Endothelial cell of umbilical vein (primary cell): ENCODE data around the gene PAQR6. TPM values are rescaled to one million over a fixed set of nuclear protein-coding genes. Genes with fewer than 3 reads are reported as not detected.
A peak's percentile ranks its signal among the peaks of the same experiment; 100 is the strongest.

Source experiments
- BruUV-seq: library from RNA; stranded (reverse); fragments of 400-500 nt; replicated peaks from 2 replicates; lab custom pipeline; 2021; lab: Mats Ljungman, UMichigan
- CTCF ChIA-PET: fragments of 300-600, 350-600 bp; sonication (Branson Sonifier 250); formaldehyde crosslinking; loops from one replicate; lab custom pipeline; 2021; ENCODE audit warnings: antibody characterized with exemption, inconsistent platforms; lab: Charles Lee
- POLR2A ChIA-PET: fragments of 300-600, 350-600 bp; sonication (Branson Sonifier 250); formaldehyde crosslinking; loops from one replicate; lab custom pipeline; 2021; ENCODE audit warnings: antibody characterized with exemption, inconsistent platforms; lab: Charles Lee
- DNase-seq: peaks from one replicate; pipeline ENCODE4 v3.0.0-alpha.2; 2011; ENCODE audit warnings: low read depth, low spot score
- FAIRE-seq: peaks from 2 replicates; lab custom pipeline; 2011; peaks lifted over from hg19 to GRCh38; lab: Jason Lieb, UNC
- H2AFZ ChIP-seq: 2 replicates; pipeline ENCODE4 v1.6.0; 2012; ENCODE audit warnings: low read depth, low read length, control low read depth, inconsistent platforms
- H3K27ac ChIP-seq: 2 replicates; pipeline ENCODE4 v1.5.1; 2011; ENCODE audit warnings: low read depth, mild to moderate bottlenecking, control low read depth, low read length, moderate library complexity; ENCODE audit not compliant: insufficient read depth
- H3K27me3 ChIP-seq, 2 experiments: 2 replicates each; pipeline versions ENCODE4 v1.6.0 to v1.6.1; 2011; ENCODE audit warnings: low read length in 2 of 2, mixed read lengths in 1 of 2; ENCODE audit not compliant: control insufficient read depth in 2 of 2, insufficient read depth in 2 of 2
- H3K36me3 ChIP-seq, 2 experiments: 2 replicates in 1 of 2; 3 replicates in 1 of 2; pipeline ENCODE4 v1.5.1; 2011; ENCODE audit warnings: low read length in 2 of 2, mild to moderate bottlenecking in 1 of 2, moderate library complexity in 1 of 2; ENCODE audit not compliant: control insufficient read depth in 2 of 2, insufficient read depth in 2 of 2; ENCODE audit errors: extremely low read depth in 1 of 2
- H3K4me1 ChIP-seq: 3 replicates; pipeline ENCODE4 v1.5.1; 2011; ENCODE audit warnings: mild to moderate bottlenecking, low read length; ENCODE audit not compliant: control insufficient read depth, insufficient read depth; ENCODE audit errors: extremely low read depth
- H3K4me2 ChIP-seq: 2 replicates; pipeline ENCODE4 v1.6.1; 2011; ENCODE audit warnings: low read length, control low read depth, mixed read lengths; ENCODE audit not compliant: insufficient read depth
- H3K4me3 ChIP-seq, 3 experiments: fragments of 200-600 bp in 1 of 3; sonication (generic), shearing (Covaris generic) in 1 of 3; replicated peaks in 1 of 3; 2 replicates each; pipeline ENCODE4 v1.5.1; 2011 to 2016; ENCODE audit warnings: control low read depth in 3 of 3, low read length in 3 of 3, mild to moderate bottlenecking in 2 of 3, inconsistent platforms in 1 of 3, low read depth in 1 of 3, moderate library complexity in 1 of 3; ENCODE audit not compliant: insufficient read depth in 1 of 3
- H3K79me2 ChIP-seq: 2 replicates; pipeline ENCODE4 v1.6.0; 2012; ENCODE audit warnings: low read length, inconsistent platforms; ENCODE audit not compliant: control insufficient read depth, insufficient read depth
- H3K9ac ChIP-seq: replicated peaks from 2 replicates; pipeline ENCODE3; 2011; ENCODE audit warnings: low read length, control low read depth; ENCODE audit not compliant: insufficient read depth; ENCODE audit errors: extremely low read depth
- H3K9me1 ChIP-seq: replicated peaks from 3 replicates; pipeline ENCODE4 v1.6.0; 2011; ENCODE audit warnings: mild to moderate bottlenecking, low read length; ENCODE audit not compliant: control insufficient read depth, insufficient read depth; ENCODE audit errors: extremely low read depth
- H3K9me3 ChIP-seq: replicated peaks from 2 replicates; pipeline ENCODE4 v1.5.1; 2012; ENCODE audit warnings: low read length, inconsistent platforms; ENCODE audit not compliant: control insufficient read depth, insufficient read depth
- H4K20me1 ChIP-seq: replicated peaks from 2 replicates; pipeline ENCODE3; 2011; ENCODE audit warnings: mild to moderate bottlenecking, low read length; ENCODE audit not compliant: control insufficient read depth, insufficient read depth; ENCODE audit errors: extremely low read depth
- CTCF ChIP-seq, 2 donors: IDR thresholded peaks; 1 replicate in 1 of 2; 2 replicates in 1 of 2; pipeline ENCODE4 v1.5.1; 2011; ENCODE audit warnings: low read length in 2 of 2, mild to moderate bottlenecking in 2 of 2, moderate library complexity in 2 of 2, control low read depth in 1 of 2, inconsistent platforms in 1 of 2, low read depth in 1 of 2; ENCODE audit not compliant: insufficient read depth in 1 of 2; ENCODE audit errors: extremely low read depth in 1 of 2
- EZH2 ChIP-seq: IDR thresholded peaks from 2 replicates; pipeline ENCODE4 v1.6.1; 2012; ENCODE audit warnings: borderline replicate concordance, low read depth, mild to moderate bottlenecking, moderate library complexity, low read length, inconsistent platforms; ENCODE audit not compliant: severe bottlenecking
- FOS ChIP-seq: IDR thresholded peaks from 2 replicates; pipeline ENCODE4 v1.6.1; 2011; ENCODE audit warnings: mild to moderate bottlenecking, low read length, moderate library complexity, borderline replicate concordance; ENCODE audit not compliant: insufficient read depth
- JUN ChIP-seq: IDR thresholded peaks from 2 replicates; pipeline ENCODE4 v1.6.1; 2011; ENCODE audit warnings: borderline replicate concordance, low read depth; ENCODE audit not compliant: insufficient read length, insufficient read depth
- POLR2A ChIP-seq: IDR thresholded peaks from 2 replicates; pipeline ENCODE4 v1.6.1; 2012; ENCODE audit warnings: low read depth, mild to moderate bottlenecking, control low read depth, low read length
- POLR2AphosphoS5 ChIP-seq: IDR thresholded peaks from 2 replicates; pipeline ENCODE4 v1.6.1; 2012; ENCODE audit warnings: low read depth, mild to moderate bottlenecking, control low read depth, low read length, moderate library complexity; ENCODE audit not compliant: insufficient read depth
- dilution Hi-C: fragments of 300-500 bp; cut with MboI; formaldehyde crosslinking; loops from one replicate; pipeline ENCODE4 v1.15.0; 2019; ENCODE audit warnings: low sequenced_read_pairs; ENCODE audit not compliant: extremely low pct_ligation_motif_present
- intact Hi-C: fragments of 100-400 bp; cut with micrococcal nuclease; formaldehyde crosslinking; loops from one replicate; pipeline ENCODE4 v1.10.0; 2022
- polyA plus RNA-seq, 4 experiments: library from polyadenylated mRNA; depleted of rRNA in 3 of 4; stranded (reverse) in 3 of 4; unstranded in 1 of 4; fragments of >200 nt; gene quantifications; 2 replicates each; pipeline versions ENCODE4 v1.2.1 to v1.2.3, GENCODE V29; 2011 to 2012; ENCODE audit warnings: missing spikeins in 1 of 4
- total RNA-seq: library from RNA; stranded (reverse); gene quantifications from 2 replicates; pipeline ENCODE4 v1.2.3, GENCODE V29; 2021

Gene PAQR6
- total and polyA plus RNA-seq, 2 donors (not counting 3 experiments of a cell fraction or from before 2014, with no cell fraction given), result 1.6 to 2.2 TPM

DNA sequence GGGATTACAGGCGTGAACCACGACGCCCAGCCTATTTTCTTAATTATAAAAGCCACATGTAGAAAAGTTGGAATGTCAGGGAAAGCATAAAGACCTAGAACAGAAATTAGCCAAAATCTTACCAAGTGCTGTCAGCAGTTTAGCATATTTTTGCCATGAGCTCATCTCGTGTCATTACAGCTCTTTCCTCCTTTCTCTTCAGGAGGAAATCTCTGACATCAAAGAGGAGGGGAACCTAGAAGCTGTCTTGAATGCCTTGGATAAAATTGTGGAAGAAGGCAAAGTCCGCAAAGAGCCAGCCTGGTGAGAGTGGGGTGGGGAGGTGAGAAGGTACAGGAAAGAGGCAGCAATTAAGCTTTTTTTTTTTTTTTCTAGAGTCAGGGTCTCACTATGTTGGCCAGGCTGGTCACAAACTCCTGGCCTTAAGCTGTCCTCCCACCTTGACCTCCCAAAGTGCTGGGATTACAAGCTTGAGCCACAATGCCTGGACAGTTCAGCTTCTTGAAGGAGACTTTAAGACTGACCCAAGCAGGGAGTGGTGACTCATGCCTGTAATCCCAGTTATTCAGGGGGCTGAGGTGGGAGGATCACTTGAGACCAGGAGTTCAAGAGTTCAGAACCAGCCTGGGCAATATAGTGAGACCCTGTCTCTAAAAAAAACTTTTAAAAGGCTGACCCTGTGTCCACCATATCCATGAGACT is 14.3 kb downstream of the PAQR6 start:
- POLR2A ChIA-PET, result interaction anchor here (0.6 to 1.1 kb wide), 4 partner anchors 8 to 255 kb away, joined by 3 to 5 read pairs (median 4); no protein-coding TSS in a partner anchor
- H3K9ac ChIP-seq, result peak overlapping the region; percentile 38

DNA sequence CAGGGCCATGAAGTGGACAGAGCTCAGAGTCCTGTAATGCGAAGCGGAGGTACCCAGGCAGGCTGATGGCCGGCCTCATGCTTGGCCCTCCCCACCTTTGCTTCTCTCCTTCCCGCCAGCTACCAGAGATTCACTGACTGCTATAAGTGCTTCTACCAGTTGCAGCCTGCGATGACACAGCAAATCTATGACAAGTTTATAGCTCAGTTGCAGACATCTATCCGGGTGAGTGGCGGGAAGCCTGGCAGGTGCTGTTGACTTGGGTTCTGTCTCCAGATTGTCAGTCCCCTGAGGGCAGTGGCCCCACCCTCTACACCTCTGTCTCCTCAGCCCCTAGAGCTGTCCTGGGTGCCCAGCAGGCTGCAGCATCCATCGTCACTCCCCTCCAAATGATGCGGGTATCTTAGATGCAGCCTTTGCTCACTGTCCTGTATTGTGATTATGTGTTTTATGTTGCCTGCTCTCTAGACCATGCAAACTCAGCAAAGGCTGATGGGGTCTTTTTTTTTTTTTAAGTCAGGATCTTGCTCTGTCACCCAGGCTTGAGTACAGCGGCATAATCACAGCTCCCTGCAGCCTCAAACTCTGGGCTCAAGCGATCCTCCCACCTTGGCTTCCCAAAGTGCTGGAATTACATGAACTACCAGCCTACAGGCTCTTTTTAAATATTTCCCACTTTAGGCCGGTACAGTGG is 15.5 kb downstream of the PAQR6 start:
- Histone ChIP-seq H3K4me3 (no peak overlapping the region), H2AFZ (no peak overlapping the region), H4K20me1 (no peaks in the 10 kb centered on the region), H3K9ac (no peak overlapping the region), H3K9me3 (no peaks in the 10 kb centered on the region), H3K4me1 (peaks cover 12% of the 10 kb centered on the region), H3K27ac (no peak overlapping the region), H3K9me1 (no peaks in the 10 kb centered on the region), H3K36me3 (peaks cover 0 to 24% of the 10 kb centered on the region in 2 experiments), H3K27me3 (no peaks in the 10 kb centered on the region), H3K4me2 (no peak overlapping the region), H3K79me2 (no peaks in the 10 kb centered on the region)
- intact Hi-C loops (no loop called here), dilution Hi-C loops (no loop called here)
- ChIA-PET CTCF (interaction anchor here (1.2 to 2.5 kb wide), 5 partner anchors 19 to 117 kb away, joined by 3 to 11 read pairs (median 10); no protein-coding TSS in a partner anchor), POLR2A (interaction anchor here (0.6 kb wide), 1 partner anchor 15 kb away, joined by 3 read pairs; no protein-coding TSS in a partner anchor)
- no peak for TF ChIP-seq CTCF (IDR thresholded peaks at IDR 0.05; ENCODE audit: extremely low read depth in 1 of 2, insufficient read depth in 1 of 2, low read depth in 1 of 2, low read length in 2 of 2)
- no peak for TF ChIP-seq EZH2
- no peak for FAIRE-seq
- no TSS peak for BruUV-seq
- no peak for DNase-seq

More for the DNA sequence above, 14.3 kb downstream of the PAQR6 start:
- no peaks in the 10 kb centered on the region for H3K27me3 ChIP-seq
- TF ChIP-seq EZH2 (no peak), FOS (peak; percentile 3), POLR2AphosphoS5 (no peak), JUN (peak; percentile 40), POLR2A (no peak)
- H3K9me3 ChIP-seq, result no peaks in the 10 kb centered on the region
- H2AFZ ChIP-seq, result no peak overlapping the region
- H3K4me2 ChIP-seq, result no peak overlapping the region
- FAIRE-seq, result peak; percentile 88
- DNase-seq, result no peak
- intact Hi-C loops (no loop called here), dilution Hi-C loops (no loop called here)
- H3K4me1 ChIP-seq, result peaks cover 12% of the 10 kb centered on the region
- no peaks in the 10 kb centered on the region for H4K20me1 ChIP-seq
- no TSS peak for BruUV-seq
- CTCF ChIA-PET, result interaction anchor here (0.6 to 2.5 kb wide), 12 partner anchors 8 to 144 kb away, joined by 3 to 19 read pairs (median 4); partner anchors contain the start of gene SLC25A44
- peak overlapping the region; percentile 60 for H3K27ac ChIP-seq
- H3K36me3 ChIP-seq, result peaks cover 0 to 21% of the 10 kb centered on the region in 2 experiments
- no peaks in the 10 kb centered on the region for H3K9me1 ChIP-seq
- H3K79me2 ChIP-seq, result no peaks in the 10 kb centered on the region
- H3K4me3 ChIP-seq, result no peak overlapping the region
